SW 1271 (cell line): Measurements from ENCODE around the gene MIB2.
"Not testable (repeated sequence)": the region's sequence is repeated elsewhere in the genome, so short reads cannot be mapped to it uniquely, and the experiment has no call there.

Experiments
- DNase-seq, 2 experiments: peaks; one replicate each; lab custom pipeline; 2025; lab: John Stamatoyannopoulos, UW

Gene MIB2

DNA sequence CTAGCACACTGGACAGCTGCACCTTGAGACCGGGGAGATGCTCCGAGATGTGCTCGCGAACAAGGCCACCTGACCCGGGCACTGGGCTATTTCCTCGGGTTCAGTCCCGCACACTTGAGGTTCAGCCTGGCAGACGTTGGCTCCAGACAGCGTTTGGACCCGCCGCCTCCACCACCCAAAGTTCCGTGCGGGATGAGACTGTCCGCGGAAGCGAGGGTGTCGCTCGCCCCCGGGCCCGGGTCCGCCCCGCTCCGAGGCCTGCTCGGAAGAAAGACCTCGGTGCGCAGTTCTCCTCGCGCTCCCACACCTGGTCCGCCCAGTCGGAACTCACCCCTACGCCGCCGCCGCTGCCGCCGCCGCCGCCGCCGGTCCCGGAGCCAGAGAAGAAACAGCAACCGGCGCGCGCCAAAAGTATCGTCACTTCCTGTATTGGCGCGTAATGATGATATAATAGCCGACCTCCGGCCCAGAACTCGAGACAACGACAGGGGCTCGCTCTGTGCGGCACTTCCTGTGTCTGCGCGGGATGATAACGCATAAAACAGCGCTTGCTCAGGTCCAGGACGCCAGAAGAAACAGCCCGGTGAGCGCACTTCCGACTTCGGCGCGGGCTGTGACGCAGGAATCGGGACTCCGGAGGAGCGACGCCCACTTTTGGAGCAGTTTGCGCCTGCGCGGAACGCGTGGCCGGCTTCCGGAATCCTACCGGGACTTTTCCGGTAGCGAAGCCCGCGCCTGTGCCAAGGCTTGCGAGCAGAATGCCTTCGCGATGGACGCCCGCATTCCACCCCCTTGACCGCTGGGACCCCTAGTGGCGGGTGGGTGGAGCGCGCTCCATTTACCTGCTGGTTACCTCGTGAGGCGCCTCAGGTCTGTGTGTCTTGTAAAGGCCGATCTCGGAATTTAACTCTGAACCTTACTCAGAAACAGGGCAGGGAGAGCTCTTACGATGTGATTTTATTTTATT is 43.6 kb downstream of the MIB2 start, which contains the start of gene CDK11B:
TSS of gene CDK11B (minus strand) at position 422 of the 967 bp plus-strand sequence. CDS start 1,519 bp downstream, outside the sequence.
- peak; percentile 88 to 91 for DNase-seq

DNA sequence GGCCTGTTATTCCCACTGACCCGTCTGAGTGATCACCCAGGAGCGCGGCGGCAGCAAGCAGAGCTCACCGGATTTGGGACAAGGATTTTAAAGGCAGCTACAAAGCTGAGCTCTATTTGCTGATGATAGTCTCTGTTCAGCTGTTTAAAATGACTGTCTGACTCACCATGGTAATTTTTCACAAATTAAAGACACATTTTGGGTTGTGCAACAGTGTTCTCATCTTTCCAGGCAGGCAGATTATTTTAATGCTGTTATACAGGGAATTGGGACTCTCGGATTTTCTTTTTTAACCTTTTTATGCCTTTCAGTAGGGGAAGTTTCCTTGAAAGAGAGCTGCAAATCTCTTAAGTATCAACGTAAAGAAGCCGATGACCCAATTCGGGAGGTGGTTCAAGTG is 47.1 kb downstream of the MIB2 start:
- DNase-seq = not testable (repeated sequence)

DNA sequence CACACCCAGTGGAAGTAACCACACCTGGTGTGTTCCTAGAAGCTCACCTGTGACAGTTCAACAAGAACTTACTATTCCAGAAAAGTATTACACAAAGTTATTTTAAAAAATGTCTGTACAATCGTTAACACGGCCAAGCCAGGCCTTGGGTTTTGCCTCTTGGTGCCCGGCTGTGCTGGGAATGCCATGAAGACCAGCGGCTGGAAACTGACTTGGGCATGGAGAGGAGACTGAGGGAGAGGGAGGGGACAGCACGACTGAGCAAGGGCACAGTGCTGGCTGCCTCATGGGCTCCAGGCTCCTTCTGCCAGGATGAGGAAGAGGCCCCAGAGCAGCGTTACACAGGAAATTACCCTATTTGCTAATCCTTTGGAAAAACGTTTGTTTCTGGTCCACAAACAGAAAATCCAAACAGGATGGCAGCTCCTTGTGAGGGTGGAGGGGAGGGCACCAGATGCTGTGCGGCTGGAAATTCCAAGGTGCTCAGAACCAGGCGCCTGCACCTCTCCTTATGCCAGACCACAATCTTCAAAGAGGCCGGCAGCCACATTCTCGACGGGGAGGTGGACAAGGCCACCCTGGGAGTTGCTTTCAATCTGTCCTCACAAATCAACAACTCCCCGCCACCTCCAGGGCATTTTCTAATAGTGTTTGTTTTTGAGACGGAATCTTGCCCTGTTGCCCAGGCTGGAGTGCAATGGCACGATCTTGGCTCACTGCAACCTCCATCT is 47.7 kb downstream of the MIB2 start:
- not testable (repeated sequence) for DNase-seq

DNA sequence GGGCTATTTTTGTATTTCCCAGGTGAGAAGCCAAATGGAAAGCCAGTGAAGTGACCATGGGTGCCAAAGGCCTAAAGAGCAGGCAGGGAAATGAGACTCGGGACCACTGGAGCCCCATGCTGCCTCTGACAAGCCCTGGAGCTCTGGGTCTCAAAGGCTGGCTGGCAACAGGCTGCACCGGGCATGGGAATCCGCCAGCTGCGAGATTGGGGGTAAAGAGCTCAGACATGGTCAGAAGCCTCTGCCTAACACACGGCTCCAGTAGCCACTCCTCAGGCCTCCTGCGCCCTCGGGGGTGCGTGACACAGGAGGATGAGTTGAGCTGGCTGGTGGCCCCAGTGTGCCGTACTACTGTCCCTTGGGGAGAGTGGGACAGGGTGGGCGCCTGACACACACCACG is 49.0 kb downstream of the MIB2 start:
- not testable (repeated sequence) for DNase-seq

DNA sequence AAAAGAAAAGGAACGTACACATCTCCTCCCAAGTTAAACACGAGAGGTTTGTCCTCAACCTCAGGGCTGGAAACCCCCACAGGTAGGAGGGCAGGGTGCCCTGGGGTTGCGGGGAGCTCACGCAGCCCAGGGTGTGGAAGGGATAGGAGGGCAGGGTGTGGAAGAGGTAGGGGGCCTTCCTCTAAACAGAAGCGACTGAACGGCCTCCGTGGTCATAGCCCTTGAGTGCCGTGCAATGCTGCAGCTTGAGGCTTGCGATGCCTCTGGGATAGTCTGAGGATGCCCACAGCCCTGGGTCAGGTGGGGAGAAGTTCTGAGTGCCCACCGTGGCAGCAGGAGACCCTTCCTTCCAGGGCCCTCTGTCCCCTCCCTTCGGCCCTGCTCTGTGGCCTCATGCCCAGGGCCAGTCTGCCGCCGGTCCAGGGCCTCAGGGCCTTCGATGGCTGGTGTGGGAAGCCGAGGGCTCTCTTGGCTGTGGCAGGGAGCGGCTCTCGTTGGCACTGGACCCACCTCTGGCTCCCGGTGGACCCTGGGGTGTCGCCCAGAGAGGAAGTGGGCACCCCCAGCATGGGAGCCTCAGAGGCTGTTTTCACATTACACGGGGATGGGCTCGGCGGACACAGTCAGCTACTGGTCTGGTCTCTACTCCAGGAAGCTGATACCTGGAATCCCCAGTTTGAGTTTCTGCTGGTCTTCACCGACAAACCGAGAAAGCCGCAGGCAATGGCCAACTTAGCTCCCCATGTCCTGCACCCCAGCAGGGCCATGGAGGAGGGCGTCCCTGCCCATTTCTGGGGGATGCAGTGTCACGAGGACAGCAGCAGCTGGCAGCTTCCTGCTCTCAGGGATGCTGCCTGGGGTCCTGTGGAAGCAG is 49.9 kb downstream of the MIB2 start:
- no peak for DNase-seq

DNA sequence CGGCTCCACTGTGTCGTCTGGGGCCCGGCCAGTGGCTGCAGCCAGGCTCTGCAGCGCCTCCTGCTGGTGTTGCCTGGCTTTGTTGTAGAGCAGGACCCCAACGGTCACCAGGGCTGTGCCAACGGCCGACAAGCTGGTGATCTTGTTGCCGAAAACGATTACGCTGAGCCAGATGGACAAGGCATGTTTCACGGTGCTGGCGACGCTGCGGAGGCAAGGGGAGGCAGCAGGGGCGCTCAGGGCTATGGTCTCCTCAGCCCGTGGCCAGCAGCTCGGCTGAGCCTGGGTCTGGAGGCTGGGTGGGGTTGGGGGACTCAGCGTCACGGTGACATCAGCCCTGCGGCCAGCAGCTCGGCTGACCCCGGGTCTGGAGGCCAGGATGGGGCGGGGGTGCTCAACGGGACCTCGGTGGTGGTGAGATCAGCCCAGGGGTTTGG is 50.5 kb downstream of the MIB2 start:
- no peak for DNase-seq

DNA sequence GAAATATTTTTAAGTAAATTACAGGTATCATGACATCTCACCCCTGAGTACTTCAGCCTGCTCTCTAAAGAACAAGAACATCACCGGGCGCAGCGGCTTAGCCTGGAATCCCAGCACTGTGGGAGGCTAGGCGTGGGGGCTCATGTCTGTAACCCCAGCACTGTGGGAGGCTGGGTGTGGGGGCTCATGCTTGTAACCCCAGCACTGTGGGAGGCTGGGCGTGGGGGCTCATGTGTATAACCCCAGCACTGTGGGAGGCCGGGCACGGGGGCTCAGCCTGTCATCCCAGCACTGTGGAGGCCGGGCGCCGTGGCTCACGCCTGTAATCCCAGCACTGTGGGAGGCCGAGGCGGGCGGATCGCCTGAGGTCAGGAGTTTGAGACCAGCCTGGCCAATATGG is 51.2 kb downstream of the MIB2 start:
- no peak for DNase-seq

DNA sequence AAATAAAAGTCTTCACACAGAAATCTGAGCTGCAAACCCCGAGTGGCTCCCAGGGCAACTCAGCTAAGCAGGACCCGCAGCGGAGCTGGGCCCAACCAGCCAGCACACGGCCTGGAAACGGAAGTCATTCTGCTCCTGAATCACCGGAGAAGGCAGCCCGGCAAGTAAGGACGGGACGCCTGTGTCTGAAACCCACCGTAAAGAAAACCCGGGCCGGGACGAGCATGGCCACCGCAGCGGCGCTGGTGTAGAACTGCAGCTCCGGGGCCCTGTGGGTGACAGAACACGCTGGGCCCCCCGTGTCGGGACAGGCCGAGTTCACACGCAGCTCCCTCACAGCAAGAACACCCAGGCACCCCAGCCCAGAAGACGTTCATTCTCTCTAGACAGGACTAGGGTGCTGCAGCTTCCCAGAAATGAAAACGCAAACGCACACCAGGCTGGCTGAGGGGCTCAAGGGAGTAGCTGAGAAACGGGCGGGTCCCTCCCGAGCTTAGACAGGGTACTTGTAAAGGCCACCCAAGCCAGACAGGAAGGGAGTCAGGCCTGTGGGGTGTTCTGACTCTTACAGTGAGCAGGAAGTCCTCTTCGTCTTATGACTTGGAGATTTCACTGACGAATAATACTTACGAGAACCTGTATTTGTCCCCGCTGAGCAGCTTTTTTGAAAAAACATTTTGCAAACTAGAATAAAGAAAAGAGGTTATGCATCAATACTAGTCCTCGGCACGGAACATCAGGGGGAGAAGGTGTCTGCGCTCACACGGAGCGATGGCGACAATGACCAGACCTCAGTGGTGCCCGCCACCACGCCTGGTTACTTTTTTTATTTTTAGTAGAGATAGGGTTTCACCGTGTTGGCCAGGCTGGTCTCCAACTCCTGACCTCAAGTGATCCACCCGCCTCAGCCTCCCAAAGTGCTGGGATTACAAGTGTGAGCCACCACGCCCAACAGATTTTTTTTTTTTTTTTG is 54.5 kb downstream of the MIB2 start:
- DNase-seq = no peak

DNA sequence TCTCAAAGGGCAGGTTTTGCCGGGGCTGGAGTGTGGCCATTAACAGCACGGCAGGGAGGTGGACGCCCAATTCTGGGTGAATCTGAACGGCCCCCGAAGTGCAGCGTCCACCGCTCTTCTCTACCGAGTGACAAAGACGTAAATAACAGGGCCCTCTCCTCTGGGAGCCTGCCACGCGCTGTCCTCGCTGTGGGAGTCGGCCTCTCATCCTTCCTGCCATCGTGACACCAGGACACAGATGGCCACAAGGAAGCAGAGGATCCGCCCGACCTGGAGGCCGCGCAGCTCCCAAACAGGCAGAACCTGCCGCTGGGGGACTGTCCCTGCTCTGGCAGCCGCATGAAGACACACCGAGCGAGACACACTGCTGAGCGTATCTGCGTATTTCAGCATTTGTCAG is 55.6 kb downstream of the MIB2 start:
- no peak for DNase-seq

DNA sequence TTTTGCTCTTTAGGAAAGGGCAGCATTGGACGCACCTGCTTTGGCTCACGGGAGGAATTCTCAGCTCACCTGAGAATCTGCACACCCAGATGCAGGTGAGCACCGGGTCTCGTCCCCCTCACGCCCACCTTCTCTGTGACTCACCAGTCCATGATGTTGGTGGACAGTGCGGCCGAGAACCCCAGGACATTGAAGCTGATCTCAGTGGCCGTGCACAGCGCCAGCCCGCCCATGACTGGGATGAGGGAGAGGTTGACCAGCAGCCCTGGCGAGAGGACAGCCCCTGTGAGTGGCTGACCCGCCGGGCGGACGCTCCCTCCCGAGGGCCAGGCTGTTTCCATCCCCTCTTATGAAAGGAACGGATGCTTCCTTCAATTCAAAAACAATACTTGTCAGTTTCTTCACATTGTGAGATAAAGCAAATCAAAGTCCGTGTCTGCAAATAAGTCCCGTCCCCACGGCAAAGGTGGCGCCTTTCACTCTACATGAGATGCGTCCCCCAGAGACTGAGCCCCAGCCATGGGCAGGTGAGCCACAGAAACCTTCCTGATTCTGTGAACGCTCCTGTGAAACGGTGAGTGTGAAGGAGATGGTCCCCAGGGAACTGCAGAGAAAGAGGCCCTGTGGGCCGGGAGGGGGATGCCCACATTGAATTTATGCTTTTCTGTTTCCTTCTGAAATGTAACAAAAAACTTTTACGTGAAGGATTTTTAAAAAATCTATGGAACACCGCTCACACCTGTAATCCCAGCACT is 56.2 kb downstream of the MIB2 start:
- DNase-seq = no peak

DNA sequence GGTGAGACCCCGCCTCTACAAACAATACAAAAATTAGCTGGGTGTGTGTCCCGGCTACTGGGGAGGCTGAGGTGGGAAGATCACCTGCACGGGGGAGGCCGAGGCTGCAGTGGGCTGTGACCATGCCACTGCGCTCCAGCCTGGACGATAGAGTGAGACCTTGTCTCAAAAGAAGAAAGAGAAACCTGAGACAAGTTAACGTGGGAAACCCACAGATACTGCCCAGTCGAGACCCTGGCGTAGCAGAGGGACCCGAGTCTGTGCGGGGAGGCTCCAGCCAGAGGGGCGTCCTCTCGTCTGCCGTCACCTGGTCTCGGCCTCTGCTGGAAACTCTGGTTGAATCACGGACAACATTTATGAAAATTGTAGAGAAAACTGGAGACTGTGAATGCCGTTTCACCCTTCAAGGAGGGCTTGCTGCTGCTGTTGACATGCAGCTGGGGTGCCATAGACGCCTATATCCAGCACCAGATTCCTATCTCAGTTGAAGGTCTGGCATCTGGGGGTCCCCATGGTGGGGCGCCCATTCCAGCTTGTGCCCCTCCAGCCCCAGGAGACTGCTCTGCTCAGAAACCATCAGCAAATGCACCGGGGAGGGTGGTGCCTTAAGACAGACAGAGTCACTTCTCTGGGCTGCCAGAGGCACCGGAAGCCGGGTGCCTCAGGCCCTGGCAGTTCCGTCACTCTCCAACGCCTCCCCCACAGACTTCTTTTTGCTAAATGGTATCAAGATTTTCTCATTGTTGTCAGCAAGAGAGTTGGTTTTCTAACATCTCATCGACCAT is 57.1 kb downstream of the MIB2 start:
- DNase-seq = no peak

DNA sequence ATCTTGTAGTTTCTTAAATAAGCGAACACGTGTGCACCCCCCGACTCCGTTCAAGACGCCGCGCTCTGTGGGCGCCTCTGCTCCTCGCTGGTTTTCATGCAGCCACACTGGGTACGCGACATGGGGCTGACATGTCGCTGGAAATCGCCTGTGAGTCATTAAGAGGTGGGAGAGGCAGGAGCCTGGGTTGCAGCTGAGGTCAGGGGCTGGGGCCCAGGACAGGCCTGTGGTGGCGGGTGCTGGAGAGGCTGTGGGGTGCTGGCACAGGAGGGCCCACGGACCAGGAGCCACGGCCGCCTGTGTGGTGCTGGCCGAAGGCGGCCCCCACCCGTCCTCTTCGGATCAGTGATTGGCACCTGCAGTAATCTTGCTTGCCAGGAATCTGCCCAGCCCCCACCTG is 59.5 kb downstream of the MIB2 start:
- not testable (repeated sequence) for DNase-seq

DNA sequence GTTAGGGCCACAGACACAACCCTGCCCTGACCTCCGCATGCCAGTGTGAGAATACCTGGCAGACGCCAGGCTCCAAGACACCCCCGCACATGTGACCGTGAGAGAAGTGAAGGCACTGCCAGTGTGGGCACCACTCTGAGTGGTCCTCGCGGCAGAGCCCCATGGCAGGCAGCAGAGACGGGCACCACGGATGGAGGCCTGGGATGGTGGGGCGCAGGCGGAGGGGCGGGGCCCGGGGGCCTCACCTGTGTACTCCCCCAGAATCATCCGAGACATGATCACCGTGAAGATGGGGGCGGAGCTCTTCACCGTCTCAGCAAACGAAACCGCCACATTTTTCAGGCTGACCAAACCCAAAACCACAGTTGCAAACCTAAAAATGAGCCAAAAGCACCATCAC is 59.9 kb downstream of the MIB2 start:
- not testable (repeated sequence) for DNase-seq

DNA sequence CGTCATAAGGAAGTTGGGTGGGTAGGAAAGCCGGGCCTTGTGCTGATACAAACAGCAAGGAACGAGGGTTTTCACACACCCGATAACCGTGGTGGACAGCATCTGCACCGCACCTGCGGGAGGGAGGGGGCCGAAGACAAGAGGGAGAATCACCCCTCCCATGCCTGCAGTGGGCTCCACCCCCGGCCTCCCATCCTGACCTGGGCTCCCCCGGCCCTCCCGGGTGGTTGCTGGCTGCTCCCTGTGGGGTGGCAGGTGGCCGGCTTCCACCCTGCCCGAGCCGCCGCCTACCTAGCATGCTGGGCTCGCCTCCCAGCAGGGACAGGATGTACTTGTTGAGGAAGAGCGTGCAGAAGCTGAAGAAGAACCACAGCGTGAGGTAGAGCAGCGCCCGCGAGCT is 60.8 kb downstream of the MIB2 start:
- DNase-seq = not testable (repeated sequence)

DNA sequence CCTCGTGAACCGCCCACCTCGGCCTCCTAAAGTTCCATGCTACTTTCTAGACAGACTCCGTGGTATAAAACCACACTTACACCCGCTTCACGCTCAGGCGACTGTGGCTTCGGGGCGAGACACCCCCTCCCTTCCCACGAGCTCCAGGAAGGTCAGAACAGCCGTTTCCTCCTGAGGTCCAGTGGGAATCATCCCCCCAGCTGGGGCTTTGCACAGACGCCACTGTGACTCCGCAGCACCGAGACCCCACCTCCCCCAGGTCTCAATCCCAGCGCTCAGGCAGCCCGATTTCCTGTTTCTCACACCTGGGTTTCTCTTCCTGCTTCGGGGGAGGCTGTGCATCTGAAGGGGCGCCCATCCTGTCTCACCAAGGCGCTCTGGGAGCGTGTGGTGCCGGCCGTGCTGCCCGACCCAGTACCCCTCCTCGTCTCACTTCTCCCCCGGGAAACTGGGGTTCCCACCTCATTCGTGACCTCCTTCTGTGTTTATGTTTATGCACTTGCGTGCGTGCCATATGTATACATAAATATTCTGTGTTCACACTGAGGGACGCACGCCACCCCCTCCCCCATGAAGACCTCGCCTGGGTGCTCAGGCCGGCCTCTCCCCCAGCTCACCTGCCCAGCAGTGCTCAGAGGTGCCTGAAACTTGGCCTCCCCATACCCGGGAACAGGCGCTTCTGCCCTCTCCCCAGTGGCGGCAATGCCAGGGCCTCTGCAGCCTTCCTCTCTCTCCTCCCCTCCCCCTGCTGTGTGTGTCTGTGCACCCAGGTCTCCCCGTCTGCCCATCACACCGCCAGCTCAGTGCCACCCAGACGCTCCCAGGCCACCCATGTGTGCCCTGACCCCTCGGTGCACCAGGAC is 62.6 kb downstream of the MIB2 start:
- no peak for DNase-seq

DNA sequence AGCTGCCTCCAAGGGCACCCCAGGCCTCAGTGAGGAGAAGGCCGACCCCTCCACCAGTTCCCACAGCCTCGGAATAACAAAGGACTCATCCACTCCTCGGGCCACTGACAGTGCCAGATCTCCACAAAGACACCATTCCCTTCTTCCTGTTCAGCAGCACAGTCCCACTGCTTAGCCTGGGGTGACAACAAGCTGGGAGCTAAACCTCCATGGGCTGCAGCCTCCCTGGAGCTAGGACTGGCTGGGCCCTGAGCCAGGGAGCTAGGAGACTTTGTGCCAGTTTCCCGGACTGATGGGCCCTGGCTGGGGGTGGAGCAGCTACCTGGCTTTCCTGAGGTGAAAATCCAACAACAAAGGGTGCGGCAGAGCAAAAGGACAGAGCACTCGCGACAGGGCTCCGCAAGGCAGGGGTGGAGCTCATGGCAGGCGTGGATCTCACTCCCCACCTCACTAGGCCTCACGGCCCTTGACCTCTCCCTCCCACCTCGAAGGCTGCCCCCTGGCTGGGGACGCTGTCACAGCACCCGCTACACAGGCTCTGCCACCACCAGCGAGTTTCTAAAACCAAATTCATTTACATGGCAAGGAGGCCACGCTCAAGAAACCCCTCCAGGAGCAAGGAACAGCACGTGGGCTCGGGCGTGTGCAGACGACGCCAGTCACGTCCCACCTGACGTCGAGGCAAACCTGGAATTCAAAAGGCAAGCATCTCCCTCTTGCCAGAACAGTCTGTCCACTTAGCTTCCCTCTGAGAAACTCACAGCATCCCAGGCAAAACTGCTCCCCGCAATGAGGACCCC is 63.5 kb downstream of the MIB2 start:
- no peak for DNase-seq
